Astrocyte (in vitro differentiated cells and primary cell): Measurements from ENCODE around the gene DACT2.

Source experiments
- EZH2 ChIP-seq: IDR thresholded peaks from 2 replicates; pipeline ENCODE4 v1.6.1; 2012; ENCODE audit warnings: mild to moderate bottlenecking, low read length, inconsistent platforms; ENCODE audit not compliant: insufficient read depth
- TF ChIP-seq, protein P1 (sequence below): IDR thresholded peaks from 2 replicates; pipeline ENCODE4 v1.5.1; 2011; ENCODE audit warnings: low read depth, mild to moderate bottlenecking, inconsistent platforms, low read length, moderate library complexity; ENCODE audit not compliant: insufficient read depth

DNA sequence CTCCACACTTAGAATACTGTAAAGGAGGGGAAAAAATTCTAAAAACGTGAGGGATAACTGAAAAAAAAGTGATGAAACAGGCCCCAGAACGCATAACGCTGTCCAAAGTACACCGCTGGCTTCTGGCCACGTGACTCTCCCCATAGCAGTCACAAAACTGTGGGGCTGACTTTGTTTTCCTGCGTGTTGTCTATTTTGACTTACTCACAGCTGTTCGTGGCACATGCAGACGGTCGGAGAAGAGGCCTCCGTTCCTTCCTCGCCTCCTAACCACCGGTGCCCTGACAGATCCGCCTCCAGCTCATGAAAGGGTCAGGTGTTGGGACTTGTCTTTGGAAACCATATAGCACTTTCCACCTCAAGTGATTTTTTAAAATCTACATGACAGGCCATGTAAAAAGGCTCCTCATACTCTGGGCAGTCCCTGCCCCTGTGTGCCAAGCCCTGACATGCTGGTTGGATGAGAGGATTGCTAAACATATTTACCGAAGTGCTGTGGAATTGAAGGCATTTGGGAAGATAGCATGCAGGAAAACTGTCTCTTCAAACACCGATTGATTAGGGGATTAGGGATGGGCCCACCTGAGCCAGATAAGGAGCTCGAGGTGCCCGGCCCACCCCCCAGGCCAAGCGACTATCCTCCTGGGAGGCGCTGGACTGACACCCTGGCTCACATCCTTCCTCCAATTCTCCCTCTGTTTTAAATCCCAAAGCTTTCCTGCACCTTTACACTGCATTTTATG, 54.8 kb downstream of the DACT2 start:
- TF ChIP-seq, protein P1, sequence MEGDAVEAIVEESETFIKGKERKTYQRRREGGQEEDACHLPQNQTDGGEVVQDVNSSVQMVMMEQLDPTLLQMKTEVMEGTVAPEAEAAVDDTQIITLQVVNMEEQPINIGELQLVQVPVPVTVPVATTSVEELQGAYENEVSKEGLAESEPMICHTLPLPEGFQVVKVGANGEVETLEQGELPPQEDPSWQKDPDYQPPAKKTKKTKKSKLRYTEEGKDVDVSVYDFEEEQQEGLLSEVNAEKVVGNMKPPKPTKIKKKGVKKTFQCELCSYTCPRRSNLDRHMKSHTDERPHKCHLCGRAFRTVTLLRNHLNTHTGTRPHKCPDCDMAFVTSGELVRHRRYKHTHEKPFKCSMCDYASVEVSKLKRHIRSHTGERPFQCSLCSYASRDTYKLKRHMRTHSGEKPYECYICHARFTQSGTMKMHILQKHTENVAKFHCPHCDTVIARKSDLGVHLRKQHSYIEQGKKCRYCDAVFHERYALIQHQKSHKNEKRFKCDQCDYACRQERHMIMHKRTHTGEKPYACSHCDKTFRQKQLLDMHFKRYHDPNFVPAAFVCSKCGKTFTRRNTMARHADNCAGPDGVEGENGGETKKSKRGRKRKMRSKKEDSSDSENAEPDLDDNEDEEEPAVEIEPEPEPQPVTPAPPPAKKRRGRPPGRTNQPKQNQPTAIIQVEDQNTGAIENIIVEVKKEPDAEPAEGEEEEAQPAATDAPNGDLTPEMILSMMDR, result no peak
- no peak for TF ChIP-seq EZH2
